ENCODE measurements around the gene ARHGEF35.
A peak's percentile ranks its signal among the peaks of the same experiment; 100 is the strongest.
"Not testable (repeated sequence)": the region's sequence is repeated elsewhere in the genome, so short reads cannot be mapped to it uniquely, and the experiment has no call there.

DNA sequence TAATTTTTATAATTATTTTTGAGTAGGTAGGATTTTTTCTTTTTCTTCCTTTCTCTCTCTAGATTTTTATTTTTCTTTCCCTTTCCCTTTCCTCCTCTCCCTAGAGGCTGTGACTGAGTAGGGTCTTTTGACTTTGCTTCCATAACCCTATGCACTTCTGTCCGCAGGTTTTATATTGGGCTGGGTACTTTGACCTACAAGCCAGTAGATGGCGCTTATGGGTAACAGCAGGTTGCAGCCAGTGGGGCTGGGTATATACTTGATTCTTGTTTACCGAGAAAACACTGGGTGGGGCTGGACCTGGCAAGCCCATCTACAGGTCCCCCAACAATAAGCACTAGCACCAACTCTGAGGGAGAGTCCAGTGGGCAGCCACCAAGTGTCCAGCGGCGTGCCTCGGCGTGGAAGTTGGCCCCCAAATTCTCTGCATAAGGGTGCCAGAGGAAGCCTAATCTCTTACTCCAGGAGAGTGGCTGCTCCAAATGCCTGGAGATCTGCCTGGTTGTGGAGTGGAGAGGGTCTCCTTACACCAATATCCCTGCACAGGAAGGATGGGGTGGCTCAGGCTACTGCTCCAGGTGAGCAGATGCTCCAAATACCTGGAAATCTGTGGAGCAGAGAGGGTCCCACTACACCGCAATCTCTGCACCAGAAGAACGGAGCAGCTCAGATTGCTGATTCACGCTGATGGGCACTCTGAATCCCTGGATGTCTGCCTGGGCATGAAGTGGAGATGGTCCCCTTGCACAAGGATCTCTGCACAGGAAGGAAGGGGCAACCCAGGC lies 17.1 kb downstream of the ARHGEF35 start:
- TF ChIP-seq, protein P1, sequence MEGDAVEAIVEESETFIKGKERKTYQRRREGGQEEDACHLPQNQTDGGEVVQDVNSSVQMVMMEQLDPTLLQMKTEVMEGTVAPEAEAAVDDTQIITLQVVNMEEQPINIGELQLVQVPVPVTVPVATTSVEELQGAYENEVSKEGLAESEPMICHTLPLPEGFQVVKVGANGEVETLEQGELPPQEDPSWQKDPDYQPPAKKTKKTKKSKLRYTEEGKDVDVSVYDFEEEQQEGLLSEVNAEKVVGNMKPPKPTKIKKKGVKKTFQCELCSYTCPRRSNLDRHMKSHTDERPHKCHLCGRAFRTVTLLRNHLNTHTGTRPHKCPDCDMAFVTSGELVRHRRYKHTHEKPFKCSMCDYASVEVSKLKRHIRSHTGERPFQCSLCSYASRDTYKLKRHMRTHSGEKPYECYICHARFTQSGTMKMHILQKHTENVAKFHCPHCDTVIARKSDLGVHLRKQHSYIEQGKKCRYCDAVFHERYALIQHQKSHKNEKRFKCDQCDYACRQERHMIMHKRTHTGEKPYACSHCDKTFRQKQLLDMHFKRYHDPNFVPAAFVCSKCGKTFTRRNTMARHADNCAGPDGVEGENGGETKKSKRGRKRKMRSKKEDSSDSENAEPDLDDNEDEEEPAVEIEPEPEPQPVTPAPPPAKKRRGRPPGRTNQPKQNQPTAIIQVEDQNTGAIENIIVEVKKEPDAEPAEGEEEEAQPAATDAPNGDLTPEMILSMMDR (conservative IDR thresholded peaks at IDR 0.05 in 1 of 2, IDR thresholded peaks at IDR 0.05 in 1 of 2; ENCODE audit: extremely low read depth in 1 of 2, insufficient read depth in 1 of 2, low read depth in 1 of 2, low read length in 2 of 2): peak; percentile 22 to 46
- TF ChIP-seq EZH2 (IDR thresholded peaks at IDR 0.05; ENCODE audit: borderline replicate concordance, low read length): not testable (repeated sequence)

All from mammary epithelial cell (primary cell).